Measurements from ENCODE around the gene MGLL.

- TF ChIP-seq CTCF (IDR thresholded peaks at IDR 0.05) (no peak), POLR2A (IDR thresholded peaks at IDR 0.05) (no peak)
Measured at GRCh38 chr3:127753338-127753737, 69.0 kb downstream of the MGLL start.

Data from right lobe of liver (tissue), 4 donors.